OCI-LY1 (cell line): ENCODE results near the gene SORBS1.

Experiments used
- CTCF ChIP-seq: fragments of 200-600 bp; sonication (generic), shearing (Covaris generic); IDR thresholded peaks from 2 replicates; pipeline ENCODE4 v1.5.1; 2017; ENCODE audit warnings: mild to moderate bottlenecking, antibody characterized with exemption, low read length, moderate library complexity, mixed read lengths
- EZH2 ChIP-seq: fragments of 200-600 bp; sonication (generic), shearing (Covaris generic); IDR thresholded peaks from 2 replicates; pipeline ENCODE4 v1.8.0; 2017; ENCODE audit warnings: borderline replicate concordance, mixed run types, mild to moderate bottlenecking, antibody characterized with exemption, low read length, moderate library complexity, mixed read lengths

GRCh38 chr10:95440756-95441546, 120.2 kb downstream of the SORBS1 start:
- TF ChIP-seq CTCF: no peak
- no peak for TF ChIP-seq EZH2
